ENCODE results near the gene SDR9C7.

DNA sequence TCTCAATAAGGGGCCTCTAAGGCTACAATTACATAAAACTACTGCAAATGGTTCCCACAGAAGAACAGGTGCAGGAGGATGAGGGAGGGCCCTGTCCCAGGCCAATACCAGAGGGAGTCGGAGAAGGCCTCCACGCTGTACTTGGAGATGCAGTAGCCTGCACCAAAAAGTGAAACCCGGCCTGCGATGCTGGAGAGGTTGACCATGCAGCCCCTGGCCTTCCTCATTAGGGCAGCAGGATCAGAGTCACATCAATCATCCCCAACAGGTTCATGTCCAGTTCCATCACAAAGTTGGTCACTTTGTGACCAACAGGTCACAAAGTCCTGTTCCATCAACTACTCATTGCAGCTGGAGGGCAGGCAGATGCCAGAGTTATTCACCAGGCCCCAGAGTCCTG, 49.2 kb upstream of the SDR9C7 start:
- TF ChIP-seq, protein P1, sequence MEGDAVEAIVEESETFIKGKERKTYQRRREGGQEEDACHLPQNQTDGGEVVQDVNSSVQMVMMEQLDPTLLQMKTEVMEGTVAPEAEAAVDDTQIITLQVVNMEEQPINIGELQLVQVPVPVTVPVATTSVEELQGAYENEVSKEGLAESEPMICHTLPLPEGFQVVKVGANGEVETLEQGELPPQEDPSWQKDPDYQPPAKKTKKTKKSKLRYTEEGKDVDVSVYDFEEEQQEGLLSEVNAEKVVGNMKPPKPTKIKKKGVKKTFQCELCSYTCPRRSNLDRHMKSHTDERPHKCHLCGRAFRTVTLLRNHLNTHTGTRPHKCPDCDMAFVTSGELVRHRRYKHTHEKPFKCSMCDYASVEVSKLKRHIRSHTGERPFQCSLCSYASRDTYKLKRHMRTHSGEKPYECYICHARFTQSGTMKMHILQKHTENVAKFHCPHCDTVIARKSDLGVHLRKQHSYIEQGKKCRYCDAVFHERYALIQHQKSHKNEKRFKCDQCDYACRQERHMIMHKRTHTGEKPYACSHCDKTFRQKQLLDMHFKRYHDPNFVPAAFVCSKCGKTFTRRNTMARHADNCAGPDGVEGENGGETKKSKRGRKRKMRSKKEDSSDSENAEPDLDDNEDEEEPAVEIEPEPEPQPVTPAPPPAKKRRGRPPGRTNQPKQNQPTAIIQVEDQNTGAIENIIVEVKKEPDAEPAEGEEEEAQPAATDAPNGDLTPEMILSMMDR (IDR thresholded peaks at IDR 0.05), result no peak
- TF ChIP-seq POLR2A (IDR thresholded peaks at IDR 0.05), result no peak

Measured in Peyer's patch (tissue), 4 donors.